ENCODE results near the gene ASMT. TPM values are rescaled to one million over a fixed set of nuclear protein-coding genes. Genes with fewer than 3 reads are reported as not detected.
"Not testable (repeated sequence)": the region's sequence is repeated elsewhere in the genome, so short reads cannot be mapped to it uniquely, and the experiment has no call there.

Gene ASMT
- polyA plus RNA-seq, 1 of the 3 experiments (the other 2 are of a cell fraction), result 0.26 TPM

DNA sequence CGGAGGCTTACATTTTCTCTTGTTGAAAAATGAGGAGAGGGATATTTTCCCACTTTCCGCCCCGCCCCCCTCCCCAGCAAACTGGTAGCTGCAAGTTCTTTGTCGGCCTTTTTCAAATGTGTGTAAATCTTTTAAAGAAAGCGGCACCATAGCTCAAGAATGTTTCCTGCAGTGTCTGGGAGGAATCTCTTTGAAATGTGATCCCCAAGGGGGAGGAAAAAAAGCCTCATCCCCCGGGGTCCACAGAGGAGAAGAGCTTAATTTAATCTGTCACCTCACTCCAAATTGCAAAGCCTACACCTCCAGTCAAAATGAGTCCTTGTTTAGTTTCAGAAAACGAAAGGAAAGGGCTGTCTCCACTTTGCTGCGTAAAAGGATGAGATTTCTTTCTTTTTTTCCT is 34.8 kb downstream of the ASMT start:
- Histone ChIP-seq H3K9ac (no peak overlapping the region), H3K9me2 (no peaks in the 10 kb centered on the region), H3K4me3 (ENCODE audit: low read depth in 2 of 2, low read length in 1 of 2) (no peak overlapping the region), H3K27me3 (ENCODE audit: insufficient read depth) (no peaks in the 10 kb centered on the region), H3K4me1 (ENCODE audit: control insufficient read depth in 1 of 2, insufficient read depth in 2 of 2, low read depth in 1 of 2, low read length in 1 of 2) (no peaks in the 10 kb centered on the region), H3F3A (replicated peaks; ENCODE audit: insufficient read depth) (no peaks in the 10 kb centered on the region), H3K79me2 (ENCODE audit: insufficient read depth) (no peaks in the 10 kb centered on the region), H3K4me2 (peak overlapping the region; percentile 37; the same call in 1 of the 2 replicates), H3K9me3 (no peaks in the 10 kb centered on the region), H3K27ac (ENCODE audit: low read depth in 2 of 2, low read length in 1 of 2) (no peak overlapping the region), H4K20me1 (ENCODE audit: insufficient read depth) (no peaks in the 10 kb centered on the region), H3K36me3 (replicated peaks in 1 of 2; ENCODE audit: control insufficient read depth in 1 of 2, insufficient read depth in 2 of 2, low read length in 1 of 2) (no peaks in the 10 kb centered on the region), H2AFZ (ENCODE audit: low read depth) (peak overlapping the region; percentile 54; the same call in 1 of the 2 replicates)
- ChIA-PET POLR2A (no interaction called here), CTCF (no interaction called here)
- DNase-seq, result no peak
- 36% methylated on average over 8 of the region's 8 CpGs for WGBS (ENCODE audit: low lambda C conversion rate)
- TF ChIP-seq, protein P1, sequence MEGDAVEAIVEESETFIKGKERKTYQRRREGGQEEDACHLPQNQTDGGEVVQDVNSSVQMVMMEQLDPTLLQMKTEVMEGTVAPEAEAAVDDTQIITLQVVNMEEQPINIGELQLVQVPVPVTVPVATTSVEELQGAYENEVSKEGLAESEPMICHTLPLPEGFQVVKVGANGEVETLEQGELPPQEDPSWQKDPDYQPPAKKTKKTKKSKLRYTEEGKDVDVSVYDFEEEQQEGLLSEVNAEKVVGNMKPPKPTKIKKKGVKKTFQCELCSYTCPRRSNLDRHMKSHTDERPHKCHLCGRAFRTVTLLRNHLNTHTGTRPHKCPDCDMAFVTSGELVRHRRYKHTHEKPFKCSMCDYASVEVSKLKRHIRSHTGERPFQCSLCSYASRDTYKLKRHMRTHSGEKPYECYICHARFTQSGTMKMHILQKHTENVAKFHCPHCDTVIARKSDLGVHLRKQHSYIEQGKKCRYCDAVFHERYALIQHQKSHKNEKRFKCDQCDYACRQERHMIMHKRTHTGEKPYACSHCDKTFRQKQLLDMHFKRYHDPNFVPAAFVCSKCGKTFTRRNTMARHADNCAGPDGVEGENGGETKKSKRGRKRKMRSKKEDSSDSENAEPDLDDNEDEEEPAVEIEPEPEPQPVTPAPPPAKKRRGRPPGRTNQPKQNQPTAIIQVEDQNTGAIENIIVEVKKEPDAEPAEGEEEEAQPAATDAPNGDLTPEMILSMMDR (IDR thresholded peaks at IDR 0.05), result no peak
- no peak for TF ChIP-seq RXRA (IDR thresholded peaks at IDR 0.05; ENCODE audit: borderline replicate concordance, low read depth)
- TF ChIP-seq TAF1 (IDR thresholded peaks at IDR 0.05; ENCODE audit: borderline replicate concordance, low read depth, low read length), result no peak
- TF ChIP-seq NRF1 (IDR thresholded peaks at IDR 0.05; ENCODE audit: low read depth, low read length), result no peak

DNA sequence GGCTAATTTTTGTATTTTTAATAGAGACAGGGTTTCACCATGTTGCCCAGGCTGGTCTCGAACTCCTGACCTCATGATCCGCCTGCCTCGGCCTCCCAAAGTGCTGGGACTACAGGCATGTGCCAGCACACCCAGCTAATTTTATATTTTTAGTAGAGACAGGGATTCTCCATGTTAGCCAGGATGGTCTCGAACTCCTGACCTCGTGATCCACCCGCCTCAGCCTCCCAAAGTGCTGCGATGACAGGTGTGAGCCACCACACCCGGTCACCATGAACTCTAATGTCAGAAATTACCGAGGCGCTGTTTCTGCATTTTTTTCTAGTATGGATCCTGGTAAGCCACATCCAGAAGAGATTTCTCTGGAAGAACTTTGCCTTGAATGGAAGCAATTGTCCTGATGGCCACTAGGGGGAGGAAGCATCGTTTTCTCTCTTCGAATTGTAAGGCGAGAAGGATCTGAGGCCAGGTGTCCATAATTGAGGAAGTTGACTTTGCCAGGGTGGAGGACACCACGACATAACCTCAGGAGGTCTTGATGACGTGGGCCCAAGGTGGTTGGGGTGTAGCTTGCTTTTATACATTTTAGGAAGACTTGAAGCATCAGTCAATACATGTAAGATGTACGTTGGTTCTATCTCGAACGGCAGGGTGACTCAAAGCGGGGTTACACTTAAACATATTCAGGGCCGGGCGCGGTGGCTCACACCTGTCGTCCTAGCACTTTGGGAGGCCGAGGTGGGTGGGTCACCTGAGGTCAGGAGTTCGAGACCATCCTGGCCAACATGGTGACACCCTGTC is 37.4 kb downstream of the ASMT start:
- 52% methylated on average over 20 of the region's 25 CpGs for WGBS (ENCODE audit: low lambda C conversion rate)
- H3K9ac ChIP-seq; H3K9me3 ChIP-seq; H3K4me3 ChIP-seq (ENCODE audit: low read depth in 2 of 2, low read length in 1 of 2); H3K4me1 ChIP-seq (ENCODE audit: control insufficient read depth in 1 of 2, insufficient read depth in 2 of 2, low read depth in 1 of 2, low read length in 1 of 2); H3K9me2 ChIP-seq; CTCF ChIA-PET; H3K27ac ChIP-seq (ENCODE audit: low read depth in 2 of 2, low read length in 1 of 2); H3K79me2 ChIP-seq (ENCODE audit: insufficient read depth); H4K20me1 ChIP-seq (ENCODE audit: insufficient read depth); H3K4me2 ChIP-seq; H3K27me3 ChIP-seq (ENCODE audit: insufficient read depth); POLR2A ChIA-PET; H3K36me3 ChIP-seq (replicated peaks in 1 of 2; ENCODE audit: control insufficient read depth in 1 of 2, insufficient read depth in 2 of 2, low read length in 1 of 2); H2AFZ ChIP-seq (ENCODE audit: low read depth); H3F3A ChIP-seq (replicated peaks; ENCODE audit: insufficient read depth): not testable (repeated sequence)
- TF ChIP-seq SMC3 (IDR thresholded peaks at IDR 0.05; ENCODE audit: low read depth, low read length) (peak; percentile 59), RAD21 (IDR thresholded peaks at IDR 0.05; ENCODE audit: low read length) (peak; percentile 56)
- TF ChIP-seq, protein P1 (IDR thresholded peaks at IDR 0.05), result peak; percentile 90
- DNase-seq, result peak; percentile 46

Data from SK-N-SH (cell line).